Measurements from ENCODE around the gene DNM3.
"Not testable (repeated sequence)": the region's sequence is repeated elsewhere in the genome, so short reads cannot be mapped to it uniquely, and the experiment has no call there.

Gene DNM3

GRCh38 chr1:171985639-171986038 lies 144.3 kb downstream of the DNM3 start:
- DNase-seq, result no peak

GRCh38 chr1:171988243-171988885 lies 147.1 kb downstream of the DNM3 start:
- no peak for DNase-seq

GRCh38 chr1:171990371-171990770 lies 149.1 kb downstream of the DNM3 start:
- no peak for DNase-seq

DNA sequence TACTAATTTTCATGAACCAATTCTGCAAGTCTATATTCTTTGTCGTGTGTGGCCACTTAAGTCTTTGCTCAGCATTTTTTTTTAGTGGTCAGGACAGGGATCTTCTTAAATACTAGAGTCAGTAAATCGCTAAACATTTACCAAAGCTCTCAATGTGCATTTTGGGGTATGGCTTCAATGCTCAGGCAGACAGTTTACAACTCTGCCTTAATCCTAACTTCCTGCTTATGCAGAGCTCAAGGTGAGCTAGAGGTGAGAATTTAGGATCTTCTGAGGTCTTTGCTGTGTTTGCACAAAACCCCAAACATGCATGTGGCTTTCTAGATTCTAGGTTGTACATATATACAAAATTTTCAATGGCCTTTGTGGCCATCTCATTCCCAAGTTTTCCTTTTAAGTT lies 153.0 kb downstream of the DNM3 start:
- DNase-seq, result no peak

GRCh38 chr1:171995573-171995972 lies 154.3 kb downstream of the DNM3 start:
- DNase-seq, result no peak

DNA sequence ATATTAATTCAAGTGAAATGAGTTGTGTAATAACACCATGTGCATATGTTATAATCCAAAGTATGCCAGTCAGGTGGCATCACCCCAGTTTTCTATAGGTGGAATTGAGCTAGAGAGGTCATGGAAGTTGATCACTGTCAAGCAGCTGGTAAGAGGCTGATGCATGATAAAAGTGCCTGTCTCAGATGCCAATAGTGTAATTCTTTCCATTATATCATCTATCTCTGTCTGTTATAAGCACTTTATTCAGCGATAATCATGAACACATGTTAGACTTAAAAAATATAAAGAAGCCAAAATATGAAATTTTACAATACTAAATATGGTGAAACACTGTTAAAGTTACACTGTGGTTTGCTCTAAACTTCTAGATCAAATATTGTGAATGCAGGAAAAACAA lies 156.6 kb downstream of the DNM3 start:
- DNase-seq, result no peak

- DNase-seq, result peak; percentile 37
These were observed 157.4 kb downstream of the DNM3 start for GRCh38 chr1:171998711-171999110.

DNA sequence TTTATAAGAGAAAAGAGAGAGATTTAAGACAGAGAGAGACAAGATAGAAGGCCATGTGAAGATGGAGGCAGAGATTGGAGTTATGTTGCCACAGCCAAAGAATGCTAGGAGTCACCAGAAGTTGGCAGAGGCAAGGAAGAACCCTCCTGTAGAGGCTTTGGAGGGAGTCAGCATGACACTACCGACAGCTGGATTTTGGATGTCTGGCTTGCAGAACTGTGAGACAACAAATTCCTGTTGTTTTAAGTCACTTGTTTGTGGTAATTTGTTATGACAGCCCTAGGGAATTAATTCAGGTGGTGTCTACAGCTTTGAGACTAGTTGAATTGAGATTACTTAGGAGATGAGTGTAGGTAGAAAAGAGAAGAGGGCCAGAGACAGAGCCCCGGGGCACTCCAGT lies 158.5 kb downstream of the DNM3 start:
- DNase-seq, result peak; percentile 50

- no peak for DNase-seq
These were observed 160.0 kb downstream of the DNM3 start for GRCh38 chr1:172001288-172001687.

DNA sequence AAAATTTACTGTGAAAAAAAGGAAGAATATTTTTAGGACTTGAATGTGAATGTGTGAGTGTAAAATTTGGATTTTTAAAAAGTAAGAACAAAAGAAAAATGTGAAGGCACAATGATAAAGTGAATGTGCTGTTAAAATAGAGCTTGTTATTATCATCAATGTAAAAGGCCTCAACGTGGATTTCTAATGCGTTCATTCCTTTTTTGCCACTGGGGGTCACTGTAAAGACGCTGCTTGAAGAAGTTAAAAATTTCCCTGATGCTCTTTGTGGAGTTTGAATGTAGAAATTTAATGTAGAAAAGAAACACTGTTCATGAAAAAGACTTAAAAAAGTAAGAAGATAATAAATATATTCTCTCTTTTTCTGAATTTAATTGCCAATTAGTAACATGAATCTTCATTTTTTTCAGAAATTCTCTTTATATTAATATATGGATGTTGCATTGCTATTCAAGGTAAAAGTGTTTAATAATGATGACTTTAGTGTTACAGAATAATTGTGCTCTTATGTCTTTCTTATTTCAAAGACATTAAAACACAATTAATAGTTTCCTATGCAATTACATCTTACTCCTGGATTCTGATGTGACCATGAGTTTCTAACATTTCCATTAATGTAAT lies 161.5 kb downstream of the DNM3 start:
- peak; percentile 70 for DNase-seq

- DNase-seq, result peak; percentile 69
These were observed 162.7 kb downstream of the DNM3 start for GRCh38 chr1:172003766-172004530.

DNA sequence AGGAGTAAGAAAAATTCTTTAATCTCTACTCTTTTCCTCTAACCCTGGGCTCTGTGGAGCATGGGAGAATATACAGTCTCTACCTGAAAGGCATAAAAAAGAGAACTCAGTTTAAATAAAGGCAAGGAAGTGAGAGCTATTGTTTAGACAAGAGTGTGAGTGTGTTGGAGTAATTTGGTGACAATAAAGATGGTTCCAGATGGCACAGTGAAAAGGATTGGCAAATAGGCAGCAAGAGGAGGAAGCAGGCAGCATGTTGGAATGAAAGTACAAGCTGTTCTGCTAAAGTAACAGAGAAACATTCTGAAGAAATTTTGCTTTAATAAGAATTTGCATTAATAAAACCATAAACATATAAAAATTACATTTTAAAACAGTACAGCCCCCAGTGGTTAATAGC lies 163.4 kb downstream of the DNM3 start:
- no peak for DNase-seq

DNA sequence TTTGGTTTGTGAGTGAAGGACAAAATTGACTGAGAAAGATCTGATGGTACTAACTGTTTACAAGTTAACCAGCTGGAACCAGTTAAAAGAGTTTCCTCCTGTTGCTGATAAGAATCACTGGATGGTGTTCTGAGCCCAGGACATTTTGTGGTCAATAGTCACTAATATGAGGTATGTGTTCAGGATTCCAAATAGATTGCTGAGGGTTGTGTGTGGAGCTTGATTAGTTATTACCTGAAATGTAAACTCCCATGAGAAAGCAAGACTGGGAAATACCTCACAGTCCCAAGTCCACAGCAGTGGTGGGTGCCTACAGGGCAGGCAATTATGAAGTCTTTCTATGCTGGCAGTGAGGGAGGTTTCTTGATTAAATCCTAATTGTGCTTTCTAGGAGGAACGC lies 164.6 kb downstream of the DNM3 start:
- DNase-seq, result peak; percentile 74

- no peak for DNase-seq
These were observed 165.4 kb downstream of the DNM3 start for GRCh38 chr1:172006660-172007059.

DNA sequence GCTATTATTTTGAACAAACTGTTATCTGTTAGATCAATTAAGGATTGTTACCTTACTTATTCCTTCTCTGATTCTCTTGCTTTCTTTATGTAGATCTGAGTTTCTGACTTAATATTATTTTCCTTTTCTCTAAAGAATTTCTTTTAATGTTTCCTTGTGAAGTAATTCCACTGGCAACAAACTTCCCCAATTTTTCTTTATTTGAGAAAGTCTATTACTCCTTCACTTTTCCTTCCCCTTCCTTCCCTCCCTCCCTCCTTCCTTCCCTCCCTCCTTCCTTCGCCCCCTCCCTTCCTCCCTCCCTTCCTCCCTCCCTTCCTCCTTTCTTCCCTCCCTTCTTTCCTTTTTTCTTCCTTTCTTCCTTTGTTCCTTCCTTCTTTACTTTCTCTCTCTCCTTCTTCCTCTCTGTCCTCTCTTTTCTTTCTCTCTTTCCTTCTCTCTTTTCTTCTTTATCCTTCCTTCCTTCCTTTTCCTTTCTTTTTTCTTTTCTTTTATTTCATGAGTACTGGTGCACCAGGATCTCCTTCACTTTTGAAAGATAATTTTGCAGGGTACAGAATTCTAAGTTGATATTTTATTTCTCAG lies 177.5 kb downstream of the DNM3 start:
- no peak for DNase-seq

DNA sequence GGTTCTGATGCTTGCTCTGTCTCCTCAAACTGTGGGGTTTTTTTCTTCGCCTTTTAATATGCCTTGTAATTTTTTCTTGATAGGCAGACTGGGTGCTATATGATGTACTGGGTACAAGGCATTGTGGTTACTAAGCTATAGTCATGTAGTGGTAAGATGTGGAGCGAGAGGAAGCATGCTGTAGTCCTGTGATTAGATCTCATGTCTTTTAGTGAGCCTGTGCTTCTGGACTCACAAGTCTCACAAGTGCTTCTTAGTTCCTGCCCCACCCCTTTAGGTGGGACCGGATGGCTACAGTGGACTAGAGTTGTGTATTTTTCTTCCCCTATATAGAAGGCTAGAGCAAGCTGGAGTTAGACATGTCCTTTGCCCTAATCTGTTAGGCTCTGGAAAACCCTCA lies 178.7 kb downstream of the DNM3 start:
- no peak for DNase-seq

DNA sequence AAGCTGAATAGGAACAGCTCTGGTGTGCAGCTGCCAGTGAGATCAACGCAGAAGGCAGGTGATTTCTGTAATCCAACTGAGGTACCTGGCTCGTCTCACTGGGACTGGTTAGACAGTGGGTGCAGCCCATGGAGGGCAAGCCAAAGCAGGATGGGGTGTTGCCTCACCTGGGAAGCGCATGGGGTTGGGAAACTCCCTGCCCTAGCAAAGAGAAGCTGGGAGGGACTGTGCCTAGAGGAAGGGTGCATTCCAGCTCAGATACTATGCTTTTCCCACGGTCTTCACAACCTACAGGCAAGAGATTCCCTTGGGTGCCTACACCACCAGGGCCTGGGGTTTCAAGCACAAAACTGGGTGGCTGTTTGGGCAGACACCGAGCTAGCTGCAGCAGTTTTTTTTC lies 183.2 kb downstream of the DNM3 start:
- no peak for DNase-seq

DNA sequence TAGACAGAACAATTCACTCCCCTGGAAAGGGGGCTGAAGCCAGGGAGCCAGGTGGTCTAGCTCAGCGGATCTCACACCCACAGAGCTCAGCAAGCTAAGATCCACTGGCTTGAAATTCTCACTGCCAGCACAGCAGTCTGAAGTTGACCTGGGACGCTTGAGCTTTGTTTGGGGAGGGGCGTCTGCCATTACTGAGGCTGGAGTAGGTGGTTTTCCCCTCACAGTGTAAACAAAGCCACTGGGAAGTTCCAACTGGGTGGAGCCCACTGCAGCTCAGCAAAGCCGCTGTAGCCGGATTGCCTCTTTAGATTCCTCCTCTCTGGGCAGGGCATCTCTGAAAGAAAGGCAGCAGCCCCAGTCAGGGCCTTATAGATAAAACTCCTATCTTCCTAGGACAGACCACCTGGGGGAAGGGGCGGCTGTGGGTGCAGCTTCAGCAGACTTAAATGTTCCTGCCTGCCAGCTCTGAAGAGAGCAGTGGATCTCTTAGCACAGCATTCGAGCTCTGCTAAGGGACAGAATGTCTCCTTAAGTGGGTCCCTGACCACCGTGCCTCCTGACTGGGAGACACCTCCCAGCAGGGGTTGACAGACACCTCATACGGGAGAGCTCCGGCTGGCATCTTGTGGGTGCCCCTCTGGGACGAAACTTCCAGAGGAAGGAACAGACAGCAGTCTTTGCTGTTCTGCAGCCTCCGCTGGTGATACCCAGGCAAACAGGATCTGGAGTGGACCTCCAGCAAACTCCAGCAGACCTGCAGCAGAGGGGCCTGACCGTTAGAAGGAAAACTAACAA lies 183.8 kb downstream of the DNM3 start:
- not testable (repeated sequence) for DNase-seq

- peak; percentile 62 for DNase-seq
These were observed 199.2 kb downstream of the DNM3 start for GRCh38 chr1:172040466-172040865.

GRCh38 chr1:172041102-172041501 lies 199.8 kb downstream of the DNM3 start:
- no peak for DNase-seq

DNA sequence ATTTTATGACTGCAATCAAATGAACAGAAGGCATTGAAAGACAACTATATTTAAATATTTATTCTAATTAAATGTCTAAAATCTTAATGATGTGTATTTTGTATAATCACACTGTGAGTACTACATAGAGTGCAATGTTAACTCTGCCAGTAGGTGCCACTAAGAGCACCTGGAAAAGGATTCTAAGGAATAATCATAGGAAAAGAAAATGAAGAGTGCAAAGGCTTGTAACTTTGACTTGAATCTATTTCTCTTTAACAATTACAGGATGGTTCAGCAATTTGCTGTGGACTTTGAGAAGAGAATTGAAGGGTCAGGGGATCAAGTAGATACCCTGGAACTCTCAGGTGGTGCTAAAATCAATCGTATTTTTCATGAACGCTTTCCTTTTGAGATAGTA lies 200.4 kb downstream of the DNM3 start:
- peak; percentile 54 for DNase-seq

- no peak for DNase-seq
These were observed 202.6 kb downstream of the DNM3 start for GRCh38 chr1:172043900-172044299.

GRCh38 chr1:172051898-172052297 lies 210.6 kb downstream of the DNM3 start:
- no peak for DNase-seq
